Raji (cell line): Measurements from ENCODE around the gene GNMT.
A peak's percentile ranks its signal among the peaks of the same experiment; 100 is the strongest.

Experiments
- POLR2A ChIP-seq: IDR thresholded peaks from 2 replicates; pipeline ENCODE4 v1.6.1; 2011; ENCODE audit warnings: low read depth, low read length, control low read depth; ENCODE audit not compliant: insufficient read depth

GNMT gene

DNA sequence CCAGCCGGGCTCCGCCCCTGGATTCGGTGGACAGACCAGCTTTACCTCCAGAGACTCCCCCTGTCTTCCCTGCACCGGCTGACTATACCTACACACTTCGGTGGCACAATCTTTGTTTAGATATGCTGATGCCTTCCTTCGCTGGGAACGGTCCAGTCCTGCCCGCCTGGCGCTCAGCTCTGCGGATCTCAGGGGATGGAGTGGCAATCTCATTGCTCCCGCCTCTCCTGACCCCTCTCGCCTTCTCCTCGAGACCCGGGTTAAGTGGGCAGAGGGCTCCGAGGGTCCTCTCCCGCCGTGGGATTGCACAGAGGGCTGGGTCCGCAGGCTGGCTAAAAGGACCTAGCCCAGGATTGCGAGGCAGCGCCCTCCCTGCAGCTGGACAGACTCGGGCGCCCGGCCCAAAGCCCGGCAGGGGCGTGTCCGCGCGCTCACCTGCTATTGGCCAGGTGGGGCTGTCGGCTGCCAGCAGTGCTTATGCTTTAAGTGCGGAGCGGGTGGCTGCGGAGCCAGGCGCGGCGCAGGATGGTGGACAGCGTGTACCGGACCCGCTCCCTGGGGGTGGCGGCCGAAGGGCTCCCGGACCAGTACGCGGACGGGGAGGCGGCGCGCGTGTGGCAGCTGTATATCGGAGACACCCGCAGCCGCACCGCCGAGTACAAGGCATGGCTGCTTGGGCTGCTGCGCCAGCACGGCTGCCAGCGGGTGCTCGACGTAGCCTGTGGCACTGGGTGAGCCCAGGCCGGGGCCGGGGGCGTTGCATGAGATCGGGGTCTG lies at the start of gene GNMT:
GNMT (plus strand) TSS at position 512 of the 777 bp plus-strand sequence; CDS start at position 526, 14 bp downstream.
- no peak for TF ChIP-seq POLR2A

DNA sequence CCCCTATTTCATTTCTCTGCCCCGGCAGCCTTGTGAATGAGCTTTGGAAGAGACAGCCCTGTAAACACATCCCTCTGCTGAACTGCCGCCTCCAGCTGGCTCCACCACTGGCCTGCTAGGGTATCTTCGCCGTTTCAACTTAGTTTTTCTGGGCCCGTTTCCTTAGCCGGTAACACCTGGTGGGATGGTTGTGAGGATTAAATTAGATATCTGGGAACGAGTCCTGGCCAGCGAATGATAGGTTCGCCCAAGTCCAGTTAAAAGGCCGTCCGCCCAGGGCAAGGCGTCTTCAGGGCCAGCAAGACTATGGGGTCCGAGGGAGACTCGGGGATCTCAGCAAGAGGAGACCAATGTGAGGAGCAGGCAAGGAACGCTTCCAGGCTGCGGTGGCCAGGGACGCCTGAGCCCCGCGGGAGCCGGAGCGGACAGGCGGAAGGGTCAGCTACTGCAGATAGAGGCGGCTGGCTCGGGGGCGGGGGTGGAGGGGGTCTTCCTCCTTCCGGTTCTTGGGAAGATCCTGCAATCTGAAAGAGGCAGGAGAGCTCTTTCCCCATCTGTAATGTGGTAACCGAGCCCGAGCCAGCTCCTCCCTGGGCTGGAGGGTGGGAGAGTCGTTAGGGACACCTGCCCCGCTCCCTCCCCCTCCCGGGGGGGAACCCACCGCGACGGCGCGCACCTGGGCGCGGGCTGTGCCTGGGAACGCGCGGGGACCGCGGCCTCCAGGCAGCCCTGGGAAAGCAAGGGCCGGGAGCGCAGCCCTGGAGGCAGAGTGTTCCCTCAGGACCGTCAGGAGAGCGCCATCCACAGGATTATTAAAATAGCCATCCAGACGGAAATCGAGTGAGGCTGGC lies 49.2 kb upstream of the GNMT start:
- TF ChIP-seq POLR2A: no peak

- no peak for TF ChIP-seq POLR2A
These were observed 46.0 kb upstream of the GNMT start for GRCh38 chr6:42914546-42914945.

GRCh38 chr6:42915732-42916131 lies 44.8 kb upstream of the GNMT start, which contains the start of gene PTCRA:
TSS of gene PTCRA (plus strand) at chr6:42916053. CDS start at chr6:42916070, 17 bp downstream.
- TF ChIP-seq POLR2A: no peak

DNA sequence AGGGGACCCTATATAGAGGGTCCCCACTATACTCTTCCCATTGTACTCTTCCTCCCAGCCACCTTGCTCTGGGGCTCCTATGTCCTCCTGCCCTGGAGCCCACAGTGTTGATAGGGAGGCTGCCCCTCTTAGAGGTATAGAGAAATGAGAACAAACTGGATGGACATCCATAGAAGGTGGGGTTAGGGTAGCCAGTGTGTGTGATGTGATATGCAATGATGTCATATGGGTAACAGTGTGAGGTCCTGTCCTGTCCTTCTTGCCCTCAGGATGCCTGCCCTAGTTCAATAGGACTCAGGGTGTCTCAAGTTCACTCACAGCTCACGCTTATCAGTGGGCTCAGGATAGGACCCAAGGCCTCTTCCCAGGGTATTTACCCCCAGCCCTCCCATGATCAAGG lies 44.3 kb upstream of the GNMT start:
- no peak for TF ChIP-seq POLR2A

- no peak for TF ChIP-seq POLR2A
These were observed 38.8 kb upstream of the GNMT start for GRCh38 chr6:42921801-42922200.

DNA sequence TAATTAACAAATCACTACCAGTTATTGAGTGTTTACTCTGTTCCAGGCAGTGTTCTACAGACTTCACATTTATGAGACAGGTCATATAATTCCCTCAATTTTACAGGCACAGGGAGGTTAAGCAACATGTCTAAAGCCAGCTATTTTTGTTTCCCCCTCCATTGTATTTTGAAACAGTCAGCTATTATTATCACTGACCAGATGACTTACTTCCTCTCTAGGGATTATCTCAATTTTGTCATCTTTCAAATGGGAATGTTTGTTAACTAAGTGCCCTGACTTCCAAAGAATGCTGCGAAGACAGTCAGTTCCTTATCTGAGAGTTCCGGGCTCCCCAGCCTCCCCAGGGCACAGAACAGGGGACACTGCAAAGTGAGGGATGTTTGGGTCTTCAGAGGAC lies 36.9 kb upstream of the GNMT start:
- no peak for TF ChIP-seq POLR2A

DNA sequence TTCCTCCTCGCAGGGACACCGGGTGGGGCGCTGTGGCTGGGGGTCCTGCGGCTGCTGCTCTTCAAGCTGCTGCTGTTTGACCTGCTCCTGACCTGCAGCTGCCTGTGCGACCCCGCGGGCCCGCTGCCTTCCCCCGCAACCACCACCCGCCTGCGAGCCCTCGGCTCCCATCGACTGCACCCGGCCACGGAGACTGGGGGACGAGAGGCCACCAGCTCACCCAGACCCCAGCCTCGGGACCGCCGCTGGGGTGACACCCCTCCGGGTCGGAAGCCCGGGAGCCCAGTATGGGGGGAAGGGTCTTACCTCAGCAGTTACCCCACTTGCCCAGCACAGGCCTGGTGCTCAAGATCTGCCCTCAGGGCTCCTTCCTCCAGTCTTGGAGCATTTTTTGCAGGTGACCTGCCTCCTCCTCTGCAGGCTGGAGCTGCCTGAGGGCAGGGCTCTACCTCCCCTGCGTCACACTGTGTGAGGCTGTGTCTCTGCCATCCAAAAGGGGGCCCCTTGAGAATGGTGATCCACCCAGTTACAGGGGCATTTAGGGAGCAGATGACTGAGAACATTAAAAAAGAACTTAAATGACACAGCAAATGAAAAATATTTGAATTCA lies 35.2 kb upstream of the GNMT start:
- no peak for TF ChIP-seq POLR2A

DNA sequence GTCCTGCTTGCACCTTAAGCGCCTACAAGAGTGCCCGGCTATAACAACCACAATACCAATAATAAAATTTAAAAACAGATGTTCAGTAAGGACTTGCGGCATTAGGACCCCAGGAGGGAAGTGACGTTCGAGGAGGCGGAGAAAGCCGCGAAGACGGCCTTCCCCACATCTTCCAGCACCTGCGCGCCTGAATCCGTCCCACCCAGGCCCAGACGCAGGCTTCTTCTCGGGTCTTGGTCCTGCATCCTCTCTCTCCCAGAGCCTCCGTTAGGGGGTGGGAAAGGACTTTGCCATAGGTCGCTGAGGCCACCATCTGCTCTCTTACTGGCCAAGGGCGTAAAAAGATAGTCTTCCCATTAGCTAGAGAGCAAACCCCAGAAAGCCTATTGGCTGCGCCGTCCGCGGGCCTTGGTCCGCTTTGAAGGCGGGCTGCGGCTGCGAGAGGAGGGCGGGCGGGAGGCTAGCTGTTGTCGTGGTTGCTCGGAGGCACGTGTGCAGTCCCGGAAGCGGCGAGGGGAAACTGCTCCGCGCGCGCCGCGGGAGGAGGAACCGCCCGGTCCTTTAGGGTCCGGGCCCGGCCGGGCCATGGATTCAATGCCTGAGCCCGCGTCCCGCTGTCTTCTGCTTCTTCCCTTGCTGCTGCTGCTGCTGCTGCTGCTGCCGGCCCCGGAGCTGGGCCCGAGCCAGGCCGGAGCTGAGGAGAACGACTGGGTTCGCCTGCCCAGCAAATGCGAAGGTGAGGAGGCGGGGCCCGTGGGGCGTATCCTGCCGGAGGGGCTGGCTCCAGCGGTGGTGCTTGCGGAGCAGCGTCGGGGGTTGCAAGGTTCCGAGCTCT lies 31.4 kb upstream of the GNMT start, which contains the start of gene CNPY3:
CNPY3 (plus strand) TSS at position 495 of the 835 bp plus-strand sequence; CDS start at position 586, 91 bp downstream.
- peak; percentile 68 for TF ChIP-seq POLR2A

DNA sequence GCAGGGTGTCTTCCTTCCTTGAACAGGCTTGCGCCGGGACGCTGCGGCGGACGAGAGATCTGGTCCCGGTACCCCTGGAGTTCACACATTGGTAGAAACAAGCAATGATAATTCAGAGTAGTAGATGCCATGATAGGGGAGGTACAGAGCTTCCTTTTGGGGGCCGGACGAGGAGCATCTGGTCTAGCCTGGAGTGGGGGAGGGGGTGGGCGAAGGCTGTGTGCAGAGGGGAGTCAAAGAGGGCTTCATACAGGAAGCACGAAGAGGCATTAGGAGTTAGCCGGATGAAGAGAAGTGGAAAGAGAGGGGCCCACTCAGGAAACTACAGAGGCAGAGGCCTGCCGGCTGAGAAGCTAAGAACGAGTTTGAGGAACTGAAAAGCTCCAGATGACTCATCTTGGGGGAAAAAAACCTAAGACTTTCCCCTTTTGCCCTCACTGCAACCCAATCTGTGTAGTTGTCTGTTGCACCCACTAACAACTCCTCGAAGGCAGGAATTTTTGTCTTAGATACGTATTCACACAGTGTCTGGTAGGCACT lies 30.7 kb upstream of the GNMT start:
- peak; percentile 67 for TF ChIP-seq POLR2A

- TF ChIP-seq POLR2A: no peak
These were observed 28.1 kb upstream of the GNMT start for GRCh38 chr6:42932412-42932811.

- TF ChIP-seq POLR2A: no peak
These were observed 27.3 kb upstream of the GNMT start for GRCh38 chr6:42933205-42933604.

DNA sequence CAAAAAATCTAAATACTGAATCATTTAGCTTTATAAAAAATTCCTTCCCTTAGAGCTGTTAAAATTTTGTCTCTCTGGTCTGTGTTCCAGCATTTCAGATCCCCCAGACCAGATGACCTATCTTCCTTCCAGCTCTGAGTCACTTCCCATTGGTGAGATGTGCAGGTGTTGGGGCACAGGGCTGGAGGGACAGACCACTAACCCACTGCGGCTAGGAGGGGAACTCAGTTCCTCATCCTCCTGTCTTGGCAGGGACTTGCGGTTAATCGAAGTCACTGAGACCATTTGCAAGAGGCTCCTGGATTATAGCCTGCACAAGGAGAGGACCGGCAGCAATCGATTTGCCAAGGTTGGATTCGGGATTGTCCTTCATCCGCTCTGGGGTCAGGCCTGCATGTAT lies 25.2 kb upstream of the GNMT start:
- TF ChIP-seq POLR2A: no peak

DNA sequence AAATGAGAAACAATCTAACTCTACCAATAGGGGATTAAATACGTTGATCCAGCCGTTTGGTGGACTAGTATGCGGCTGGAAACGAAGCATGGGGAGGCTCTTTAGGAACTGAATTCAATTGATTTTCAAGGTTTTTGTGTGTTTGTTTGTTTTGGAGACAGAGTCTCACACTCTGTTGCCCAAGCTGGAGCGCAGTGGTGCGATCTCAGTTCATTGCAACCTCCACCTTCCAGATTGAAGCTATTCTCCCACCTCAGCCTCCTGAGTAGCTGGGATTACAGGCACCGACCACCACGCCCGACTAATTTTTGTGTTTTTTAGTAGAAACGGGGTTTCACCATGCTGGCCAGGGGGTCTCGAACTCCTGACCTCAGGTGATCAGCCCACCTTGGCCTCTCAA lies 24.2 kb upstream of the GNMT start:
- no peak for TF ChIP-seq POLR2A

DNA sequence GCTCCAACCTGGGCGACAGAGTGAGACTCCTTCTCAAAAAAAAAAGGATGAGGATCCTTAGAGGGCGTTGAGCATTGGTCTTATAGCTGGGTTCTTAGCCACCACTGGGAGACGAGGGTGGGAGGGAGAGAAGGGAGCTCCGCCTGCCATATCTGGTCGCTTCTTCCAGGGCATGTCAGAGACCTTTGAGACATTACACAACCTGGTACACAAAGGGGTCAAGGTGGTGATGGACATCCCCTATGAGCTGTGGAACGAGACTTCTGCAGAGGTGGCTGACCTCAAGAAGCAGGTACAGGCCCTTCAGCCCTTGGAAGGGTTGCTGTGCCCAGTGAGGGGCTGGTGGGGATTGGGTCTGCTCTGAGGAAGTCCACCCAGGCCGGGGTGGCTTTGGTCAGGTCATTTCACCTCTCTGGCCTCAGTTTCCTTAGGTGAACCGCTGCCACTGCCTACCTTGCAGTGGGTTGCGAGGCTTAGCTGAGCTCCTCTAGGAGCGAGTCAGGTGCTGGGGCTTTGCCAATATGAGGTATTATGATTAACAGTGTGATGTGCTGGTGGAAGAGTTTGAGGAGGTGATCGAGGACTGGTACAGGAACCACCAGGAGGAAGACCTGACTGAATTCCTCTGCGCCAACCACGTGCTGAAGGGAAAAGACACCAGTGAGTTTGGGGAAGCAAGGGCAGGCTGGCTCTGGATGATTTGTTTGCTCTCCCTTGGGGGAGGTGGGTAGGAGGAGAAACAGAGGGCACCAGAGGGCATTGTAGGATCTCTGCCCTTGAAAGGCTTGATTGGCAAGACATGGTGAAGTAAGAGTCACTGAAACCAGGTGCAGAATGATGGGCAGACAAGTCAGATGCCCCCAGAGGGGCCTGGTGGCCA lies 22.8 kb upstream of the GNMT start:
- no peak for TF ChIP-seq POLR2A
